ENCODE measurements around the gene MRPL20. TPM values are rescaled to one million over a fixed set of nuclear protein-coding genes. Genes with fewer than 3 reads are reported as not detected.

MRPL20 gene
- total and polyA plus RNA-seq, 2 donors from 2014 or later: 103 to 221 TPM

GRCh38 chr1:1435106-1435903, 28.2 kb upstream of the MRPL20 start, which contains the start of gene VWA1:
Gene VWA1 (plus strand): TSS chr1:1435690. CDS start chr1:1435749, 59 bp downstream.
- DNase-seq (peak; percentile 63 to 90 (median 84)), FAIRE-seq (no peak)
- no peak for TF ChIP-seq CTCF (IDR thresholded peaks at IDR 0.05; ENCODE audit: borderline replicate concordance, extremely low read depth, insufficient read depth)
- intact Hi-C loops (cut with DNase I): no loop called here
- peak within 1 kb of the TSS in 2 of 3 donors; percentile 26 to 54 for H3K9ac ChIP-seq (ENCODE audit: low read length in 3 of 3)
- peak within 1 kb of the TSS; percentile 31 to 55 (median 33) for H3K4me3 ChIP-seq (ENCODE audit: low read length in 3 of 3)
- no peaks in the 10 kb centered on the region for H3K36me3 ChIP-seq (ENCODE audit: control insufficient read depth in 2 of 3, insufficient read depth in 3 of 3, low read length in 3 of 3)
- peak within 1 kb of the TSS; percentile 86 to 91 for H3K27ac ChIP-seq (ENCODE audit: low read depth in 2 of 2, low read length in 2 of 2)
- H3K27me3 ChIP-seq (ENCODE audit: control insufficient read depth, insufficient read depth, low read length): no peaks in the 10 kb centered on the region
- H3K9me3 ChIP-seq (ENCODE audit: control insufficient read depth in 2 of 3, insufficient read depth in 1 of 3, low read length in 3 of 3): no peaks in the 10 kb centered on the region
- H3K4me1 ChIP-seq (ENCODE audit: control insufficient read depth in 2 of 3, insufficient read depth in 2 of 3, low read depth in 1 of 3, low read length in 3 of 3): peaks cover 0 to 46% (median 12%) of the 10 kb centered on the region in 3 donors

- H3K4me1 ChIP-seq (ENCODE audit: control insufficient read depth in 2 of 3, insufficient read depth in 2 of 3, low read depth in 1 of 3, low read length in 3 of 3): peaks cover 0 to 46% (median 12%) of the 10 kb centered on the region in 3 donors
- H3K27ac ChIP-seq (ENCODE audit: low read depth in 2 of 2, low read length in 2 of 2): peak overlapping the region; percentile 86 to 91
- FAIRE-seq: no peak
- H3K36me3 ChIP-seq (ENCODE audit: control insufficient read depth in 2 of 3, insufficient read depth in 3 of 3, low read length in 3 of 3): no peaks in the 10 kb centered on the region
- no peaks in the 10 kb centered on the region for H3K9me3 ChIP-seq (ENCODE audit: control insufficient read depth in 2 of 3, insufficient read depth in 1 of 3, low read length in 3 of 3)
- DNase-seq: no peak
- H3K4me3 ChIP-seq (ENCODE audit: low read length in 3 of 3): peak overlapping the region in 1 of 3 donors; percentile 48
- intact Hi-C loops (cut with DNase I): no loop called here
- no peak for TF ChIP-seq CTCF (IDR thresholded peaks at IDR 0.05; ENCODE audit: borderline replicate concordance, extremely low read depth, insufficient read depth)
- no peak overlapping the region for H3K9ac ChIP-seq (ENCODE audit: low read length in 3 of 3)
- no peaks in the 10 kb centered on the region for H3K27me3 ChIP-seq (ENCODE audit: control insufficient read depth, insufficient read depth, low read length)
Measured at GRCh38 chr1:1434824-1435105, 27.7 kb upstream of the MRPL20 start.

GRCh38 chr1:1434131-1434823, 27.2 kb upstream of the MRPL20 start:
- H3K9me3 ChIP-seq (ENCODE audit: control insufficient read depth in 2 of 3, insufficient read depth in 1 of 3, low read length in 3 of 3): no peaks in the 10 kb centered on the region
- peak; percentile 32 to 92 (median 76) for DNase-seq
- TF ChIP-seq CTCF (IDR thresholded peaks at IDR 0.05; ENCODE audit: borderline replicate concordance, extremely low read depth, insufficient read depth): no peak

More at GRCh38 chr1:1434131-1434823, 27.2 kb upstream of the MRPL20 start:
- no peaks in the 10 kb centered on the region for H3K36me3 ChIP-seq (ENCODE audit: control insufficient read depth in 2 of 3, insufficient read depth in 3 of 3, low read length in 3 of 3)
- H3K4me1 ChIP-seq (ENCODE audit: control insufficient read depth in 2 of 3, insufficient read depth in 2 of 3, low read depth in 1 of 3, low read length in 3 of 3): peaks cover 0 to 50% (median 12%) of the 10 kb centered on the region in 3 donors
- intact Hi-C loops (cut with DNase I): no loop called here
- FAIRE-seq: no peak
- peak overlapping the region; percentile 86 to 91 for H3K27ac ChIP-seq (ENCODE audit: low read depth in 2 of 2, low read length in 2 of 2)
- no peaks in the 10 kb centered on the region for H3K27me3 ChIP-seq (ENCODE audit: control insufficient read depth, insufficient read depth, low read length)
- H3K9ac ChIP-seq (ENCODE audit: low read length in 3 of 3): peak overlapping the region in 1 of 3 donors; percentile 26
- peak overlapping the region in 1 of 3 donors; percentile 48 for H3K4me3 ChIP-seq (ENCODE audit: low read length in 3 of 3)

Measured in kidney (tissue), 14 donors.